Heart left ventricle (tissue), 13 donors: ENCODE results near the gene ACKR1.

Source experiments
- CTCF ChIP-seq, 12 donors: fragments of 200-600 bp; sonication (generic) in 4 of 12; IDR thresholded peaks; one replicate each; pipeline versions ENCODE4 v1.5.0 to v1.8.0; 2018 to 2022; ENCODE audit warnings: antibody characterized with exemption in 12 of 12, mild to moderate bottlenecking in 5 of 12
- POLR2A ChIP-seq, 2 donors: fragments of 450-650 bp; IDR thresholded peaks; one replicate each; pipeline ENCODE4 v1.6.1; 2017; ENCODE audit warnings: antibody characterized with exemption in 2 of 2, mild to moderate bottlenecking in 2 of 2, moderate library complexity in 2 of 2
- donor health status: ischemic (EF 13 %, LVEDD 7.1; RV severe dilation, severe dysfunction).
- donor health status: DM: no; HTN: yes; CAD: no.
- donor health status: DM: no; HTN: no; CAD: no.
- donor health status: ischemic (EF 25% LVEDD 6.9; RV normal size, moderate dysfunction).
- donor health status: ischemic (EF 25% LVEDD 5.7; RV mildly dilated, moderate dysfunction).
- donor health status: ischemic (EF 35%, LVEDD 5.7; RV mildly dilated, moderate dysfunction).
- donor health status: nonischemic (EF 11% LVEDD 7.7; RV severe dilation, severe dysfunction).
- donor health status: DM: yes; HTN: yes; CAD: no.
- donor health status: PGD.
- donor health status: ischemic (EF 29% LVEDD 5.4; RV normal size, mild dysfunction).
- donor health status: nonischemic (EF 23%, LVEDD 6.1; RV moderate dilation, normal function).

- TF ChIP-seq CTCF (IDR thresholded peaks at IDR 0.05), result no peak
- no peak for TF ChIP-seq POLR2A (IDR thresholded peaks at IDR 0.05)
Measured at GRCh38 chr1:159184201-159184600, 20.5 kb upstream of the ACKR1 start.
